Caco-2 (cell line): Measurements from ENCODE around the gene TRAK2. TPM values are rescaled to one million over a fixed set of nuclear protein-coding genes. Genes with fewer than 3 reads are reported as not detected.

Experiments used
- BruUV-seq: library from RNA; stranded (reverse); fragments of 400-500 nt; replicated peaks from 2 replicates; lab custom pipeline; 2021; lab: Mats Ljungman, UMichigan
- CTCF ChIA-PET: fragments of 300-600 bp; sonication (Branson Sonifier 250); formaldehyde crosslinking; loops from one replicate; lab custom pipeline; 2022; ENCODE audit warnings: antibody characterized with exemption; lab: Charles Lee
- POLR2A ChIA-PET: fragments of 300-600 bp; sonication (Branson Sonifier 250); formaldehyde crosslinking; loops from one replicate; lab custom pipeline; 2022; ENCODE audit warnings: antibody characterized with exemption; lab: Charles Lee
- DNase-seq, 2 experiments: peaks; one replicate each; pipeline versions ENCODE4 v3.0.0 to v3.0.0-alpha.2; 2020 to 2022
- H3K27me3 ChIP-seq: replicated peaks from 2 replicates; pipeline ENCODE4 v1.6.0; 2011; ENCODE audit warnings: low read length; ENCODE audit not compliant: control insufficient read depth, insufficient read depth
- H3K36me3 ChIP-seq: 2 replicates; pipeline ENCODE4 v1.5.1; 2011; ENCODE audit warnings: low read length; ENCODE audit not compliant: control insufficient read depth, insufficient read depth
- H3K4me1 ChIP-seq: fragments of 250-450 bp; sonication (Bioruptor Pico); 2 replicates; pipeline ENCODE4 v1.5.1; 2020; ENCODE audit warnings: mild to moderate bottlenecking
- H3K4me3 ChIP-seq: 2 replicates; pipeline ENCODE4 v1.5.1; 2011; ENCODE audit warnings: low read depth, mild to moderate bottlenecking, control low read depth, low read length
- H3K9me3 ChIP-seq: fragments of 250-450 bp; sonication (Bioruptor Pico); 2 replicates; pipeline ENCODE4 v1.5.1; 2020; ENCODE audit warnings: mild to moderate bottlenecking, moderate library complexity
- H3K27ac Mint-ChIP-seq: one replicate; pipeline ENCODE4 v1.8.0; 2022; ENCODE audit warnings: mixed read lengths; ENCODE audit not compliant: unreplicated experiment
- H3K27me3 Mint-ChIP-seq: one replicate; pipeline ENCODE4 v1.8.0; 2022; ENCODE audit warnings: mixed read lengths; ENCODE audit not compliant: insufficient read depth, unreplicated experiment
- H3K36me3 Mint-ChIP-seq: one replicate; pipeline ENCODE4 v1.8.0; 2022; ENCODE audit warnings: mild to moderate bottlenecking, mixed read lengths; ENCODE audit not compliant: insufficient read depth, unreplicated experiment
- H3K4me1 Mint-ChIP-seq: one replicate; pipeline ENCODE4 v1.8.0; 2022; ENCODE audit warnings: low read depth, mixed read lengths; ENCODE audit not compliant: unreplicated experiment
- H3K4me3 Mint-ChIP-seq: one replicate; pipeline ENCODE4 v1.8.0; 2022; ENCODE audit warnings: mild to moderate bottlenecking, moderate library complexity, mixed read lengths; ENCODE audit not compliant: unreplicated experiment
- H3K9me3 Mint-ChIP-seq: one replicate; pipeline ENCODE4 v1.8.0; 2022; ENCODE audit warnings: mixed read lengths; ENCODE audit not compliant: unreplicated experiment
- intact Hi-C: fragments of 100-400 bp; cut with micrococcal nuclease; formaldehyde crosslinking; loops from one replicate; pipeline ENCODE4 v1.10.0; 2022; ENCODE audit not compliant: unreplicated experiment
- total RNA-seq: library from RNA; stranded (reverse); gene quantifications from 2 replicates; pipeline ENCODE4 v1.2.3, GENCODE V29; 2022
- TF ChIP-seq, protein P1 (sequence below), 2 experiments: fragments of 200-600 bp in 1 of 2; IDR thresholded peaks; 1 replicate in 1 of 2; 2 replicates in 1 of 2; pipeline versions ENCODE4 v1.5.1 to v1.8.0; 2011 to 2022; ENCODE audit warnings: antibody characterized with exemption in 1 of 2, control low read depth in 1 of 2, inconsistent platforms in 1 of 2, low read depth in 1 of 2, low read length in 1 of 2, mild to moderate bottlenecking in 1 of 2, moderate library complexity in 1 of 2; ENCODE audit not compliant: insufficient read depth in 1 of 2, severe bottlenecking in 1 of 2, unreplicated experiment in 1 of 2

Gene TRAK2
- total RNA-seq, 1 experiment from 2014 or later = 23.2 TPM

DNA sequence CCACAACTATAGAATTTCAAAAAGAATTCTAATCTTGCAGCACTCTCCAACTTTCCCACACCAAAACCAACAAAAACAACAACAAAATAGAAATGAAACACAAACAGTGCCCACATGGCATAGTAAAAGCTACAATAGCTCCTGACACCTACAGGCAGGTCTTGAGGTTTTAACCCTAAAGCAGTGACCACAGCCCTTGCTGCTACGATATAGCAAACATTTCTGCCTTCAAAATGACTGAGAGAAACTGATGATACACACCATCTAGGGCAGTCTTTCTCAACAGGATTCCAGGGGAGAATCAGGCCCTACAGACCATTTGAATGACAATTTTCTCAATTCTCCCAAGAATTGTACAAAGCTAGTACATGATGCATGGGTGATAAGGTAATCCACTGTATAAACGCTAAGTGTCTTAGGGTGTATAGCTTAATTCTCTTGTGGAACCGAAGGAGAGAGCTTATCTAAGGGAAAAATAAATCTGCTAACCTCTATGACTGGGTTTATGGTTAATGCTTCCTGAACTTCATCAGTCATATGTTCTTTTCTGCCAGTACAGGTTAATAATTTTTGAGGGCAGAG, 46.5 kb downstream of the TRAK2 start:
- no peaks in the 10 kb centered on the region for H3K27me3 Mint-ChIP-seq
- no peak for DNase-seq
- Histone ChIP-seq H3K4me3 (no peak overlapping the region), H3K9me3 (no peaks in the 10 kb centered on the region), H3K4me1 (no peaks in the 10 kb centered on the region), H3K36me3 (no peaks in the 10 kb centered on the region; the same call in 1 of the 2 replicates), H3K27me3 (no peaks in the 10 kb centered on the region)
- CTCF ChIA-PET = no interaction called here
- no peak overlapping the region for H3K4me3 Mint-ChIP-seq
- POLR2A ChIA-PET = no interaction called here
- H3K9me3 Mint-ChIP-seq = no peaks in the 10 kb centered on the region
- BruUV-seq = no TSS peak
- TF ChIP-seq, protein P1, sequence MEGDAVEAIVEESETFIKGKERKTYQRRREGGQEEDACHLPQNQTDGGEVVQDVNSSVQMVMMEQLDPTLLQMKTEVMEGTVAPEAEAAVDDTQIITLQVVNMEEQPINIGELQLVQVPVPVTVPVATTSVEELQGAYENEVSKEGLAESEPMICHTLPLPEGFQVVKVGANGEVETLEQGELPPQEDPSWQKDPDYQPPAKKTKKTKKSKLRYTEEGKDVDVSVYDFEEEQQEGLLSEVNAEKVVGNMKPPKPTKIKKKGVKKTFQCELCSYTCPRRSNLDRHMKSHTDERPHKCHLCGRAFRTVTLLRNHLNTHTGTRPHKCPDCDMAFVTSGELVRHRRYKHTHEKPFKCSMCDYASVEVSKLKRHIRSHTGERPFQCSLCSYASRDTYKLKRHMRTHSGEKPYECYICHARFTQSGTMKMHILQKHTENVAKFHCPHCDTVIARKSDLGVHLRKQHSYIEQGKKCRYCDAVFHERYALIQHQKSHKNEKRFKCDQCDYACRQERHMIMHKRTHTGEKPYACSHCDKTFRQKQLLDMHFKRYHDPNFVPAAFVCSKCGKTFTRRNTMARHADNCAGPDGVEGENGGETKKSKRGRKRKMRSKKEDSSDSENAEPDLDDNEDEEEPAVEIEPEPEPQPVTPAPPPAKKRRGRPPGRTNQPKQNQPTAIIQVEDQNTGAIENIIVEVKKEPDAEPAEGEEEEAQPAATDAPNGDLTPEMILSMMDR (IDR thresholded peaks at IDR 0.05; ENCODE audit: insufficient read depth in 1 of 2, low read depth in 1 of 2, low read length in 1 of 2, severe bottlenecking in 1 of 2, unreplicated experiment in 1 of 2) = no peak
- H3K36me3 Mint-ChIP-seq = no peaks in the 10 kb centered on the region
- intact Hi-C loops = no loop called here
- no peak overlapping the region for H3K27ac Mint-ChIP-seq
- H3K4me1 Mint-ChIP-seq = no peaks in the 10 kb centered on the region

DNA sequence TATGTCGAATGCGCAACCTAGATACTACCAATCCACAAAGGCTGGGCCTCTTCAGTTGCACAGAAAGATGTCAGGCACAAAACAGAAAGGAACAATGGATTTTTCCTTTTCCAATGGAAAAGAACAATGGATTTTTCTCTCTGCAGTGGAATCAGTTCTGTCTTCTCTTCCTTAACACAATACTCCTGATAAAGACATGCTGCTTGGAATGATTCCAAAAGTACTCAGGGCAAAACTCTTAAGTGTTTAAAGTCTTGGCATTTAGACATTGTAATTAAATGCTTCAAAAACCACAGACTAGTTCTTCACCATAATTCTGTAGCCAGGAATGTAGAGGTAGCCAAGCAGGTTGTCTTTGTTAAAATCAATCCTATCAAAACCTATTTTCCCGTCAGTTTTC, 47.4 kb downstream of the TRAK2 start:
- no peaks in the 10 kb centered on the region for H3K27me3 ChIP-seq
- no peaks in the 10 kb centered on the region for H3K4me1 ChIP-seq
- ChIA-PET CTCF (no interaction called here), POLR2A (no interaction called here)
- no peaks in the 10 kb centered on the region for H3K9me3 ChIP-seq
- intact Hi-C loops = no loop called here
- no peak for DNase-seq
- Mint-ChIP-seq H3K4me3 (no peak overlapping the region), H3K36me3 (peaks cover 8% of the 10 kb centered on the region), H3K27ac (no peak overlapping the region), H3K4me1 (no peaks in the 10 kb centered on the region), H3K9me3 (no peaks in the 10 kb centered on the region), H3K27me3 (no peaks in the 10 kb centered on the region)
- no peaks in the 10 kb centered on the region; the same call in 1 of the 2 replicates for H3K36me3 ChIP-seq
- H3K4me3 ChIP-seq = no peak overlapping the region
- TF ChIP-seq, protein P1 (IDR thresholded peaks at IDR 0.05; ENCODE audit: insufficient read depth in 1 of 2, low read depth in 1 of 2, low read length in 1 of 2, severe bottlenecking in 1 of 2, unreplicated experiment in 1 of 2) = no peak
- BruUV-seq = no TSS peak

DNA sequence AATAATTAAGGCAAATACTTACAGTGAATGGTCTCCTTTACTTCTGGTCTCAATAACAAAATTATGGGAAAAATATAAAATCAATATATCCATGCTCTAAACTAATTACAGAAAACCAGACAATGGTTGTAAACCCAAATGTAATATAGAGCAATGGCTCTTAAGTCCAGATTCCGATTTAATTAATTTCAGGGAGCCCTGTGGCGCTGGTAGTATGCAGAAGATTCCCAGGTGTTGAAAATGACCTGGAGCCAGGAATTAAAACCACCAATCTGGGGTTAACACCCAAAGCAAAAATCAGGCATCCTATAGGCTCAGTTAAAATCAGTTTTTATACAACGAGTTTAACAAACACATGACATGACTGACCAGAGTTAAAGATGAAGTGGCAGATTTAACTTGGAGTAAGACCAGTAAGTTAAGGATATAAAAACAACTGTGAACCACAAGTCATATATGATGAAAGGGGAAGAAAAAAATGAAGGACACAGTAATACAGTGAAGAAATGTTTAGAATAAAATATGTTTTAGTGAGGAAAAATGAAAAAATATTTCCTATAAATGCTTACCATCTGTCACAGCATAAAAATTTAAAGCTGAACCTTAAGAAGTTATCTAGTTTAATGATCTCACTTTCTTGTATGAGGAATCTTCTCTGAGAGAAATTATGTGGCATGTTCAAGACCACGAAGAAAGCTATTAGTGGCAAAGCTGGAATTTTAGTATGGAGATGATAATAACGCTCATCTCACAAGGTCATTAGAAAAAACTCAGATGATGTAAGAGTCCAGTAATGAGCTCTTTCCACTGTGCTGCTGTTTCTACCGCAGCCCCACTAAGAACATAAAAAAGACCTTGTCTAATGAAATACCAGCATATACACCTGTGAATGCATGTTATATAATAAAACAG, 48.4 kb downstream of the TRAK2 start:
- DNase-seq = no peak
- H3K4me1 Mint-ChIP-seq = no peaks in the 10 kb centered on the region
- Histone ChIP-seq H3K4me3 (no peak overlapping the region), H3K9me3 (no peaks in the 10 kb centered on the region), H3K36me3 (no peaks in the 10 kb centered on the region; the same call in 1 of the 2 replicates), H3K4me1 (no peaks in the 10 kb centered on the region), H3K27me3 (no peaks in the 10 kb centered on the region)
- H3K9me3 Mint-ChIP-seq = no peaks in the 10 kb centered on the region
- no TSS peak for BruUV-seq
- no peak overlapping the region for H3K27ac Mint-ChIP-seq
- no peak overlapping the region for H3K4me3 Mint-ChIP-seq
- POLR2A ChIA-PET = interaction anchor here (0.6 kb wide), 1 partner anchor 48 kb away, joined by 8 read pairs; the partner anchor contains the start of genes STRADB and TRAK2
- no peaks in the 10 kb centered on the region for H3K27me3 Mint-ChIP-seq
- H3K36me3 Mint-ChIP-seq = peaks cover 8% of the 10 kb centered on the region
- CTCF ChIA-PET = no interaction called here
- intact Hi-C loops = no loop called here
- TF ChIP-seq, protein P1 (IDR thresholded peaks at IDR 0.05; ENCODE audit: insufficient read depth in 1 of 2, low read depth in 1 of 2, low read length in 1 of 2, severe bottlenecking in 1 of 2, unreplicated experiment in 1 of 2) = no peak
